ENCODE results near the gene FAM227A. TPM values are rescaled to one million over a fixed set of nuclear protein-coding genes. Genes with fewer than 3 reads are reported as not detected.

Gene FAM227A
- total RNA-seq (1 to 10 TPM in 1 of 5 experiments, under 1 TPM in 3, not detected in 1; 0.05 to 1.0 (median 0.30) TPM), polyA plus RNA-seq (not detected), total RNA-seq (1.5 reads per million, percentile 4 among the genes with 10 or more reads in this experiment)

GRCh38 chr22:38656256-38657044 lies at the start of gene FAM227A, which contains the start of gene CBY1:
FAM227A (minus strand) TSS chr22:38656392; CDS start chr22:38650168, 6,224 bp downstream.
CBY1 (plus strand) TSS chr22:38656638; CDS start chr22:38668055, 11,417 bp downstream.
- intact Hi-C loops (cut with micrococcal nuclease) = loop anchor here (1.0 to 5.0 kb wide), 7 partner anchors 25 to 150 kb away; partner anchors contain the start of genes DMC1 (in 2 of the 2), GTPBP1 (in 2 of the 2), TOMM22 (in 2 of the 2) and DDX17 (in 1 of the 2)
- Histone ChIP-seq H3K4me1 (ENCODE audit: control insufficient read depth in 2 of 2, insufficient read depth in 2 of 2, low read length in 2 of 2) (peaks cover 4 to 9% of the 10 kb centered on the region in 2 donors), H3K36me3 (ENCODE audit: control insufficient read depth in 2 of 3, insufficient read depth in 3 of 3, low read length in 3 of 3) (peaks cover 0 to 4% (median 0%) of the 10 kb centered on the region in 3 experiments), H3K4me3 (ENCODE audit: low read length) (peak within 1 kb of the TSS; percentile 98), H3K27ac (ENCODE audit: low read depth, low read length) (peak within 1 kb of the TSS; percentile 93), H3K9me3 (ENCODE audit: control insufficient read depth in 2 of 3, low read length in 3 of 3) (no peaks in the 10 kb centered on the region), H3K27me3 (ENCODE audit: control insufficient read depth in 2 of 2, insufficient read depth in 2 of 2, low read length in 2 of 2) (no peaks in the 10 kb centered on the region)
- CTCF ChIA-PET = no interaction called here
- Mint-ChIP-seq H3K4me1 (peaks cover 4 to 23% (median 18%) of the 10 kb centered on the region in 7 donors), H3K27ac (peak within 1 kb of the TSS; percentile 92 to 99 (median 98)), H3K27me3 (no peaks in the 10 kb centered on the region), H3K36me3 (no peaks in the 10 kb centered on the region), H3K9me3 (no peaks in the 10 kb centered on the region), H3K4me3 (peak within 1 kb of the TSS; percentile 94 to 96 (median 96))
- POLR2A ChIA-PET = interaction anchor here (0.9 to 1.9 kb wide), 6 partner anchors 15 to 154 kb away, joined by 3 to 14 read pairs (median 3); partner anchors contain the start of genes DNAL4, GTPBP1 and TOMM22
- peak; percentile 79 to 94 (median 85) for DNase-seq
- ATAC-seq = peak; percentile 92

- DNase-seq (peak; percentile 76 to 100 (median 99)), ATAC-seq (peak; percentile 85)
- H3K27ac Mint-ChIP-seq = peak within 1 kb of the TSS; percentile 80 to 99 (median 98)
- intact Hi-C loops (cut with micrococcal nuclease) = loop anchor here (1.0 to 10.0 kb wide), 19 partner anchors 19 to 697 kb away; partner anchors contain the start of genes CBY1 (in 2 of the 2), FAM227A (in 2 of the 2), TOMM22 (in 2 of the 2) and APOBEC3B (in 1 of the 2)
- no peaks in the 10 kb centered on the region for H3K9me3 ChIP-seq (ENCODE audit: control insufficient read depth in 2 of 3, low read length in 3 of 3)
- H3K27me3 Mint-ChIP-seq = no peaks in the 10 kb centered on the region
- peaks cover 0 to 15% (median 0%) of the 10 kb centered on the region in 3 experiments for H3K36me3 ChIP-seq (ENCODE audit: control insufficient read depth in 2 of 3, insufficient read depth in 3 of 3, low read length in 3 of 3)
- H3K4me1 Mint-ChIP-seq = peaks cover 36 to 60% (median 59%) of the 10 kb centered on the region in 7 donors
- H3K27me3 ChIP-seq (ENCODE audit: control insufficient read depth in 2 of 2, insufficient read depth in 2 of 2, low read length in 2 of 2) = no peaks in the 10 kb centered on the region
- H3K27ac ChIP-seq (ENCODE audit: low read depth, low read length) = peak within 1 kb of the TSS; percentile 90
- ChIA-PET POLR2A (interaction anchor here (0.7 to 4.1 kb wide), 17 partner anchors 9 to 1339 kb away, joined by 3 to 64 read pairs (median 5); partner anchors contain the start of genes CBY1, FAM227A, SUN2 and TOMM22), CTCF (interaction anchor here (0.5 to 1.0 kb wide), 3 partner anchors 8 to 63 kb away, joined by 4 to 8 read pairs (median 7); partner anchors contain the start of gene TOMM22)
- H3K36me3 Mint-ChIP-seq = peaks cover 0 to 9% (median 4%) of the 10 kb centered on the region in 5 donors
- H3K4me3 ChIP-seq (ENCODE audit: low read length) = peak within 1 kb of the TSS; percentile 80
- peak within 1 kb of the TSS; percentile 71 to 98 (median 93) for H3K4me3 Mint-ChIP-seq
- peaks cover 36 to 42% of the 10 kb centered on the region in 2 donors for H3K4me1 ChIP-seq (ENCODE audit: control insufficient read depth in 2 of 2, insufficient read depth in 2 of 2, low read length in 2 of 2)
- H3K9me3 Mint-ChIP-seq = no peaks in the 10 kb centered on the region
Measured at GRCh38 chr22:38705235-38706100, 49.3 kb upstream of the FAM227A start, which contains the start of gene GTPBP1. GTPBP1 (plus strand) TSS chr22:38705944; CDS start chr22:38705956, 12 bp downstream.

- Histone ChIP-seq H3K9me3 (ENCODE audit: control insufficient read depth in 2 of 3, low read length in 3 of 3) (no peaks in the 10 kb centered on the region), H3K4me3 (ENCODE audit: low read length) (peak overlapping the region; percentile 64), H3K4me1 (ENCODE audit: control insufficient read depth in 2 of 2, insufficient read depth in 2 of 2, low read length in 2 of 2) (peaks cover 40 to 42% of the 10 kb centered on the region in 2 donors), H3K27ac (ENCODE audit: low read depth, low read length) (peak overlapping the region; percentile 70), H3K27me3 (ENCODE audit: control insufficient read depth in 2 of 2, insufficient read depth in 2 of 2, low read length in 2 of 2) (no peaks in the 10 kb centered on the region), H3K36me3 (ENCODE audit: control insufficient read depth in 2 of 3, insufficient read depth in 3 of 3, low read length in 3 of 3) (peaks cover 0 to 8% (median 0%) of the 10 kb centered on the region in 3 experiments)
- no peak for DNase-seq
- intact Hi-C loops (cut with micrococcal nuclease) = loop anchor here (1.0 to 10.0 kb wide), 20 partner anchors 20 to 1097 kb away; partner anchors contain the start of genes CBY1 (in 2 of the 2), FAM227A (in 2 of the 2), TOMM22 (in 2 of the 2) and APOBEC3B (in 1 of the 2)
- Mint-ChIP-seq H3K4me3 (peak overlapping the region; percentile 71 to 95 (median 89)), H3K36me3 (peaks cover 0 to 8% (median 4%) of the 10 kb centered on the region in 5 donors), H3K27ac (peak overlapping the region; percentile 66 to 99 (median 98)), H3K4me1 (peaks cover 38 to 60% (median 57%) of the 10 kb centered on the region in 7 donors), H3K9me3 (no peaks in the 10 kb centered on the region), H3K27me3 (no peaks in the 10 kb centered on the region)
- POLR2A ChIA-PET = interaction anchor here (0.6 to 4.1 kb wide), 9 partner anchors 10 to 94 kb away, joined by 3 to 64 read pairs (median 6); partner anchors contain the start of gene SUN2
- no peak for ATAC-seq
- CTCF ChIA-PET = interaction anchor here (1.0 kb wide), 1 partner anchor 63 kb away, joined by 7 read pairs; no protein-coding TSS in a partner anchor
Measured at GRCh38 chr22:38704654-38705234, 48.6 kb upstream of the FAM227A start.

GRCh38 chr22:38700789-38701628 lies 44.8 kb upstream of the FAM227A start, which contains the start of gene JOSD1:
JOSD1 (minus strand) TSS chr22:38700943; CDS start chr22:38699987, 956 bp downstream.
- H3K27ac Mint-ChIP-seq = peak within 1 kb of the TSS; percentile 94 to 100 (median 100)
- Histone ChIP-seq H3K4me1 (ENCODE audit: control insufficient read depth in 2 of 2, insufficient read depth in 2 of 2, low read length in 2 of 2) (peaks cover 38 to 47% of the 10 kb centered on the region in 2 donors), H3K4me3 (ENCODE audit: low read length) (peak within 1 kb of the TSS; percentile 90), H3K27ac (ENCODE audit: low read depth, low read length) (peak within 1 kb of the TSS; percentile 100), H3K36me3 (ENCODE audit: control insufficient read depth in 2 of 3, insufficient read depth in 3 of 3, low read length in 3 of 3) (no peaks in the 10 kb centered on the region), H3K27me3 (ENCODE audit: control insufficient read depth in 2 of 2, insufficient read depth in 2 of 2, low read length in 2 of 2) (no peaks in the 10 kb centered on the region), H3K9me3 (ENCODE audit: control insufficient read depth in 2 of 3, low read length in 3 of 3) (no peaks in the 10 kb centered on the region)
- peaks cover 0 to 25% (median 0%) of the 10 kb centered on the region in 5 donors for H3K36me3 Mint-ChIP-seq
- peaks cover 34 to 64% (median 60%) of the 10 kb centered on the region in 7 donors for H3K4me1 Mint-ChIP-seq
- CTCF ChIA-PET = interaction anchor here (4.1 kb wide), 1 partner anchor 19 kb away, joined by 22 read pairs; the partner anchor contains the start of gene TOMM22
- H3K27me3 Mint-ChIP-seq = no peaks in the 10 kb centered on the region
- peak; percentile 97 to 100 (median 99) for DNase-seq
- no peaks in the 10 kb centered on the region for H3K9me3 Mint-ChIP-seq
- peak; percentile 67 for ATAC-seq
- peak within 1 kb of the TSS; percentile 91 to 98 (median 96) for H3K4me3 Mint-ChIP-seq
- intact Hi-C loops (cut with micrococcal nuclease) = loop anchor here (1.0 to 10.0 kb wide), 12 partner anchors 20 to 1094 kb away; partner anchors contain the start of genes CBX7 (in 2 of the 2), DMC1 (in 2 of the 2), APOBEC3B (in 1 of the 2) and CBY1 (in 1 of the 2)
- POLR2A ChIA-PET = interaction anchor here (0.6 to 4.4 kb wide), 3 partner anchors 19 to 619 kb away, joined by 3 to 32 read pairs (median 11); partner anchors contain the start of gene TOMM22

All from naive thymus-derived CD4-positive, alpha-beta T cell (primary cell).